K562 (cell line): ENCODE measurements around the gene THG1L. TPM values are rescaled to one million over a fixed set of nuclear protein-coding genes. Genes with fewer than 3 reads are reported as not detected.

Source experiments
- CBFA2T2 ChIP-seq: fragments of 450-650 bp; conservative IDR thresholded peaks from 2 replicates; pipeline ENCODE4 v1.6.1; 2017; ENCODE audit warnings: mild to moderate bottlenecking
- EGR1 ChIP-seq: fragments of 450-650 bp; conservative IDR thresholded peaks from 2 replicates; pipeline ENCODE4 v1.6.1; 2017; ENCODE audit warnings: mild to moderate bottlenecking
- FOXM1 ChIP-seq, 2 experiments: fragments of 450-650 bp in 1 of 2; sonication (generic) in 1 of 2; formaldehyde crosslinking in 1 of 2; IDR thresholded peaks; 2 replicates each; pipeline versions ENCODE4 v1.6.1 to v1.9.0; 2017 to 2022; ENCODE audit warnings: low read depth in 2 of 2, mild to moderate bottlenecking in 2 of 2, missing genetic modification reagents in 1 of 2, moderate library complexity in 1 of 2
- GATA2 ChIP-seq: sonication (generic); formaldehyde crosslinking; IDR thresholded peaks from 2 replicates; pipeline ENCODE4 v1.4.0; 2020; ENCODE audit warnings: mild to moderate bottlenecking, missing genetic modification reagents
- KDM5B ChIP-seq: fragments of 200-600 bp; sonication (generic); IDR thresholded peaks from 2 replicates; pipeline ENCODE4 v1.6.1; 2012; ENCODE audit warnings: low read depth, mild to moderate bottlenecking, moderate library complexity, low read length, control low read depth, inconsistent platforms; ENCODE audit not compliant: insufficient replicate concordance
- MIER1 ChIP-seq: fragments of 450-650 bp; IDR thresholded peaks from 2 replicates; pipeline ENCODE4 v1.6.1; 2016; ENCODE audit warnings: antibody characterized with exemption, mild to moderate bottlenecking, low read depth
- MTA2 ChIP-seq: fragments of 450-650 bp; IDR thresholded peaks from 2 replicates; pipeline ENCODE4 v1.6.1; 2016; ENCODE audit warnings: low read depth
- NFIC ChIP-seq: fragments of 450-650 bp; IDR thresholded peaks from 2 replicates; pipeline ENCODE4 v1.6.1; 2017; ENCODE audit warnings: mild to moderate bottlenecking, inconsistent platforms
- PHF8 ChIP-seq: fragments of 200-600 bp; sonication (generic); IDR thresholded peaks from 2 replicates; pipeline ENCODE4 v1.6.1; 2012; ENCODE audit warnings: mixed run types, mild to moderate bottlenecking, inconsistent platforms, low read length, moderate library complexity, borderline replicate concordance
- PML ChIP-seq: IDR thresholded peaks from 2 replicates; pipeline ENCODE4 v1.6.1; 2012; ENCODE audit warnings: low read length, inconsistent platforms
- POLR2A ChIP-seq: fragments of 450-650 bp; conservative IDR thresholded peaks from 2 replicates; pipeline ENCODE4 v1.6.1; 2016
- POLR2AphosphoS5 ChIP-seq: IDR thresholded peaks from 2 replicates; pipeline ENCODE4 v1.6.1; 2011; ENCODE audit warnings: mild to moderate bottlenecking, low read depth, low read length, moderate library complexity; ENCODE audit not compliant: control insufficient read depth, insufficient read depth
- RBBP5 ChIP-seq: fragments of 200-600 bp; sonication (generic); IDR thresholded peaks from 2 replicates; pipeline ENCODE4 v1.6.1; 2012; ENCODE audit warnings: borderline replicate concordance, mild to moderate bottlenecking, low read length, control low read depth, inconsistent platforms; ENCODE audit not compliant: insufficient read depth, poor library complexity, severe bottlenecking
- RBFOX2 ChIP-seq: fragments of 200-400 bp; formaldehyde crosslinking; IDR thresholded peaks from 2 replicates; pipeline ENCODE4 v1.6.1; 2017; ENCODE audit warnings: low read depth, mild to moderate bottlenecking, low read length, moderate library complexity
- SMARCA4 ChIP-seq: fragments of 450-650 bp; IDR thresholded peaks from 2 replicates; pipeline ENCODE4 v1.6.1; 2016
- SMARCE1 ChIP-seq: fragments of 450-650 bp; IDR thresholded peaks from 2 replicates; pipeline ENCODE4 v1.7.1; 2016; ENCODE audit warnings: mild to moderate bottlenecking
- STAT6 ChIP-seq: sonication (generic); formaldehyde crosslinking; IDR thresholded peaks from 2 replicates; pipeline ENCODE4 v1.8.1; 2023; ENCODE audit warnings: mild to moderate bottlenecking, missing genetic modification reagents
- TRIM24 ChIP-seq, 2 experiments: fragments of 450-650 bp; IDR thresholded peaks; 2 replicates each; pipeline ENCODE4 v1.6.1; 2016
- UBTF ChIP-seq, 2 experiments: IDR thresholded peaks; 2 replicates each; pipeline ENCODE4 v1.6.1; 2012; ENCODE audit warnings: improper control_type of control experiment in 2 of 2, low read depth in 2 of 2, low read length in 2 of 2, borderline replicate concordance in 1 of 2
- ZBTB2 ChIP-seq: fragments of 450-650 bp; IDR thresholded peaks from 2 replicates; pipeline ENCODE4 v1.6.1; 2016; ENCODE audit warnings: antibody characterized with exemption
- ZBTB7A ChIP-seq: IDR thresholded peaks from 2 replicates; pipeline ENCODE4 v1.6.1; 2011; ENCODE audit warnings: low read depth, mild to moderate bottlenecking, low read length, moderate library complexity, borderline replicate concordance; ENCODE audit not compliant: control insufficient read depth
- polyA plus RNA-seq, 8 experiments: library from polyadenylated mRNA; depleted of rRNA in 4 of 8; stranded (reverse) in 5 of 8; unstranded in 3 of 8; fragments of >200 nt; fragmentation: Nextera tagmentation in 2 of 8; fragmentation: Illumina TruSeq in 1 of 8; extraction: Ambion mirVana in 2 of 8; extraction: Trizol in 1 of 8; gene quantifications; 2 replicates each; pipeline versions ENCODE4 v1.2.1 to v1.2.3, GENCODE V29; 2011 to 2014; ENCODE audit warnings: inconsistent platforms in 1 of 8, missing spikeins in 1 of 8
- total RNA-seq, 7 experiments: library from RNA; depleted of rRNA in 6 of 7; stranded (reverse); fragments of >200 nt in 6 of 7; fragmentation: Illumina TruSeq in 2 of 7; extraction: Trizol in 2 of 7; gene quantifications; 2 replicates each; pipeline versions ENCODE4 v1.2.1 to v1.2.3, GENCODE V29; 2011 to 2021; ENCODE audit warnings: low replicate concordance in 1 of 7

Gene THG1L
- total and polyA plus RNA-seq, 9 of the 15 experiments (the other 6 are each of a cell fraction or from before 2014, with no cell fraction given), result 21.8 to 40.7 (median 28.0) TPM

- TF ChIP-seq STAT6 (CRISPR knock-in tag) (no peak), MIER1 (peak; percentile 56; the same call in 1 of the 2 replicates), FOXM1 (IDR thresholded peaks at IDR 0.05; ENCODE audit: low read depth) (peak; percentile 11; the same call in 1 of the 2 replicates), FOXM1 (CRISPR knock-in tag; IDR thresholded peaks at IDR 0.05; ENCODE audit: low read depth) (no peak), TRIM24 (IDR thresholded peaks at IDR 0.05) (0 out of 4 replicates have a peak, but pooled peaks of 1 of the 2 experiments have one; percentile 5), ZBTB2 (peak; percentile 67; the same call in 1 of the 2 replicates), CBFA2T2 (peak; percentile 84), GATA2 (CRISPR knock-in tag) (peak; percentile 57), POLR2A (0 out of 2 replicates have a peak, but pooled peaks have one; percentile 24), RBBP5 (peak; percentile 19), ZBTB7A (peak; percentile 32; the same call in 1 of the 2 replicates), SMARCE1 (peak; percentile 60; the same call in 1 of the 2 replicates), SMARCA4 (peak; percentile 76), EGR1 (0 out of 2 replicates have a peak, but pooled peaks have one; percentile 11), PML (peak; percentile 77), POLR2AphosphoS5 (peak; percentile 37; the same call in 1 of the 2 replicates), NFIC (peak; percentile 50), RBFOX2 (peak; percentile 42), PHF8 (peak; percentile 20; the same call in 1 of the 2 replicates), UBTF (IDR thresholded peaks at IDR 0.05; ENCODE audit: borderline replicate concordance in 1 of 2, low read depth in 2 of 2, low read length in 2 of 2) (0 out of 4 replicates have a peak, but pooled peaks of 1 of the 2 experiments have one; percentile 21), KDM5B (peak; percentile 32), MTA2 (peak; percentile 67)
Measured at GRCh38 chr5:157744051-157745011, 13.1 kb downstream of the THG1L start (continued).
